ENCODE data around the gene SLC31A1.
"Not testable (repeated sequence)": the region's sequence is repeated elsewhere in the genome, so short reads cannot be mapped to it uniquely, and the experiment has no call there.

The SLC31A1 gene

GRCh38 chr9:113231701-113232100 lies 10.4 kb downstream of the SLC31A1 start:
- Histone ChIP-seq H3K4me3 (no peak overlapping the region), H3K27ac (no peak overlapping the region)
- no peak for TF ChIP-seq CTCF (IDR thresholded peaks at IDR 0.05)
- DNase-seq (ENCODE audit: low spot score), result no peak

- not testable (repeated sequence) for DNase-seq (ENCODE audit: low spot score); H3K4me3 ChIP-seq; H3K27ac ChIP-seq
Observed at GRCh38 chr9:113235701-113236255, 14.4 kb downstream of the SLC31A1 start.

GRCh38 chr9:113237026-113237425 lies 15.7 kb downstream of the SLC31A1 start:
- no peak for DNase-seq (ENCODE audit: low spot score)
- no peak for TF ChIP-seq CTCF (IDR thresholded peaks at IDR 0.05)
- Histone ChIP-seq H3K4me3 (no peak overlapping the region), H3K27ac (no peak overlapping the region)

- Histone ChIP-seq H3K27ac (no peak overlapping the region), H3K4me3 (no peak overlapping the region)
- no peak for DNase-seq (ENCODE audit: low spot score)
- TF ChIP-seq CTCF (IDR thresholded peaks at IDR 0.05), result no peak
Observed at GRCh38 chr9:113238202-113238858, 17.0 kb downstream of the SLC31A1 start.

GRCh38 chr9:113238859-113239232 lies 17.5 kb downstream of the SLC31A1 start:
- Histone ChIP-seq H3K27ac (no peak overlapping the region), H3K4me3 (no peak overlapping the region)
- no peak for TF ChIP-seq CTCF (IDR thresholded peaks at IDR 0.05)

GRCh38 chr9:113241161-113241560 lies 19.8 kb downstream of the SLC31A1 start:
- H3K27ac ChIP-seq, result no peak overlapping the region
- DNase-seq (ENCODE audit: low spot score), result no peak
- H3K4me3 ChIP-seq, result no peak overlapping the region
- no peak for TF ChIP-seq CTCF (IDR thresholded peaks at IDR 0.05)

More at GRCh38 chr9:113238859-113239232, 17.5 kb downstream of the SLC31A1 start:
- no peak for DNase-seq (ENCODE audit: low spot score)

GRCh38 chr9:113244556-113244955 lies 23.2 kb downstream of the SLC31A1 start:
- no peak for DNase-seq (ENCODE audit: low spot score)
- Histone ChIP-seq H3K27ac (no peak overlapping the region), H3K4me3 (no peak overlapping the region)
- no peak for TF ChIP-seq CTCF (IDR thresholded peaks at IDR 0.05)
